SK-N-SH (cell line): ENCODE data around the gene CCDC88C. TPM values are rescaled to one million over a fixed set of nuclear protein-coding genes. Genes with fewer than 3 reads are reported as not detected.

Experiments
- CTCF ChIA-PET: fragments of 300-600, 350-600 bp; formaldehyde crosslinking; extraction: SDS; loops from one replicate; lab custom pipeline; 2021; lab: Yijun Ruan, JAX
- POLR2A ChIA-PET: fragments of 350-600 bp; sonication (Branson Sonifier 250); formaldehyde crosslinking; extraction: SDS; loops from one replicate; lab custom pipeline; 2020; ENCODE audit warnings: antibody characterized with exemption, inconsistent platforms; lab: Yijun Ruan, JAX
- DNase-seq: peaks from one replicate; pipeline ENCODE4 v3.0.0; 2012
- H2AFZ ChIP-seq: fragments of 200-600 bp; sonication (generic); 2 replicates; pipeline ENCODE4 v1.8.1; 2016; ENCODE audit warnings: antibody characterized with exemption, mild to moderate bottlenecking, low read depth
- H3F3A ChIP-seq: fragments of 200-600 bp; sonication (generic); replicated peaks from 2 replicates; pipeline ENCODE3; 2016; ENCODE audit warnings: antibody characterized with exemption, mild to moderate bottlenecking; ENCODE audit not compliant: insufficient read depth
- H3K27ac ChIP-seq, 2 experiments: fragments of 200-500 bp in 1 of 2; fragments of 200-600 bp in 1 of 2; sonication (Bioruptor generic) in 1 of 2; sonication (generic), shearing (Covaris generic) in 1 of 2; 2 replicates each; pipeline versions ENCODE4 v1.5.1 to v1.6.1; 2014 to 2016; ENCODE audit warnings: low read depth in 2 of 2, inconsistent platforms in 1 of 2, low read length in 1 of 2, mild to moderate bottlenecking in 1 of 2, mixed read lengths in 1 of 2
- H3K27me3 ChIP-seq: fragments of 200-600 bp; sonication (generic), shearing (Covaris generic); 2 replicates; pipeline ENCODE4 v1.6.1; 2016; ENCODE audit warnings: mixed run types; ENCODE audit not compliant: insufficient read depth
- H3K36me3 ChIP-seq, 2 experiments: fragments of 200-500 bp in 1 of 2; fragments of 200-600 bp in 1 of 2; sonication (Bioruptor generic) in 1 of 2; sonication (generic) in 1 of 2; replicated peaks in 1 of 2; 2 replicates each; pipeline versions ENCODE3 to v1.5.1; 2014 to 2016; ENCODE audit warnings: low read length in 1 of 2, mild to moderate bottlenecking in 1 of 2; ENCODE audit not compliant: insufficient read depth in 2 of 2, control insufficient read depth in 1 of 2
- H3K4me1 ChIP-seq, 2 experiments: fragments of 200-500 bp in 1 of 2; fragments of 200-600 bp in 1 of 2; sonication (Bioruptor generic) in 1 of 2; sonication (generic), shearing (Covaris generic) in 1 of 2; 2 replicates each; pipeline versions ENCODE4 v1.5.1 to v1.6.1; 2014 to 2016; ENCODE audit warnings: low read depth in 1 of 2, low read length in 1 of 2, mixed run types in 1 of 2; ENCODE audit not compliant: insufficient read depth in 2 of 2, control insufficient read depth in 1 of 2
- H3K4me2 ChIP-seq: fragments of 200-600 bp; sonication (generic), shearing (Covaris generic); 2 replicates; pipeline ENCODE4 v1.6.1; 2017; ENCODE audit warnings: mixed run types
- H3K4me3 ChIP-seq, 2 experiments: fragments of 200-500 bp in 1 of 2; fragments of 200-600 bp in 1 of 2; sonication (Bioruptor generic) in 1 of 2; sonication (generic), shearing (Covaris generic) in 1 of 2; 2 replicates each; pipeline versions ENCODE4 v1.5.1 to v1.8.1; 2014 to 2016; ENCODE audit warnings: low read depth in 2 of 2, inconsistent platforms in 1 of 2, low read length in 1 of 2, mild to moderate bottlenecking in 1 of 2, mixed read lengths in 1 of 2, moderate library complexity in 1 of 2
- H3K79me2 ChIP-seq: fragments of 200-600 bp; sonication (generic); 2 replicates; pipeline ENCODE4 v1.8.1; 2017; ENCODE audit warnings: mild to moderate bottlenecking; ENCODE audit not compliant: insufficient read depth
- H3K9ac ChIP-seq: fragments of 200-600 bp; sonication (generic); 2 replicates; pipeline ENCODE4 v1.6.1; 2017; ENCODE audit warnings: mixed run types
- H3K9me2 ChIP-seq: fragments of 200-600 bp; sonication (generic); 2 replicates; pipeline ENCODE4 v1.6.1; 2017; ENCODE audit warnings: mixed run types
- H3K9me3 ChIP-seq: fragments of 200-600 bp; sonication (generic); 2 replicates; pipeline ENCODE4 v1.6.1; 2017; ENCODE audit warnings: mixed run types, mild to moderate bottlenecking, moderate library complexity
- H4K20me1 ChIP-seq: fragments of 200-600 bp; sonication (generic); 2 replicates; pipeline ENCODE4 v1.6.1; 2017; ENCODE audit warnings: mild to moderate bottlenecking, mixed run types; ENCODE audit not compliant: insufficient read depth
- CHD2 ChIP-seq: fragments of 150-350 bp; IDR thresholded peaks from 2 replicates; pipeline ENCODE4 v1.6.1; 2018; ENCODE audit warnings: low read length; ENCODE audit not compliant: partially characterized antibody
- CTCF ChIP-seq: fragments of 200-600 bp; sonication (generic); IDR thresholded peaks from 2 replicates; pipeline ENCODE4 v1.6.1; 2017; ENCODE audit warnings: antibody characterized with exemption, mild to moderate bottlenecking, moderate library complexity
- ELF1 ChIP-seq: IDR thresholded peaks from 2 replicates; pipeline ENCODE4 v1.4.0; 2012
- FOSL2 ChIP-seq: IDR thresholded peaks from 2 replicates; pipeline ENCODE4 v1.4.0; 2012; ENCODE audit warnings: low read depth, mild to moderate bottlenecking, moderate library complexity, borderline replicate concordance
- FOXJ3 ChIP-seq: sonication (generic); formaldehyde crosslinking; IDR thresholded peaks from 2 replicates; pipeline ENCODE4 v1.5.1; 2020; ENCODE audit warnings: mild to moderate bottlenecking, missing genetic modification reagents
- FOXM1 ChIP-seq: IDR thresholded peaks from 2 replicates; pipeline ENCODE4 v1.4.0; 2012; ENCODE audit warnings: low read depth, mild to moderate bottlenecking
- IRF3 ChIP-seq: fragments of 150-350 bp; IDR thresholded peaks from 2 replicates; pipeline ENCODE4 v1.6.1; 2016; ENCODE audit warnings: mild to moderate bottlenecking, low read depth, low read length
- JUND ChIP-seq: IDR thresholded peaks from 2 replicates; pipeline ENCODE4 v1.4.0; 2012
- MXI1 ChIP-seq: IDR thresholded peaks from 2 replicates; pipeline ENCODE4 v1.6.1; 2012; ENCODE audit warnings: mild to moderate bottlenecking, low read depth, low read length, improper control_type of control experiment
- NRF1 ChIP-seq: IDR thresholded peaks from 2 replicates; pipeline ENCODE4 v1.6.1; 2012; ENCODE audit warnings: low read depth, mild to moderate bottlenecking, low read length
- RAD21 ChIP-seq: IDR thresholded peaks from 2 replicates; pipeline ENCODE4 v1.6.1; 2012; ENCODE audit warnings: mild to moderate bottlenecking, low read length
- RCOR1 ChIP-seq: fragments of 150-350 bp; IDR thresholded peaks from 2 replicates; pipeline ENCODE4 v1.6.1; 2017; ENCODE audit warnings: antibody characterized with exemption, low read length
- RFX5 ChIP-seq: IDR thresholded peaks from 2 replicates; pipeline ENCODE4 v1.6.1; 2012; ENCODE audit warnings: mild to moderate bottlenecking, improper control_type of control experiment, low read length
- RXRA ChIP-seq: IDR thresholded peaks from 2 replicates; pipeline ENCODE4 v1.4.0; 2012; ENCODE audit warnings: low read depth, mild to moderate bottlenecking, borderline replicate concordance
- TAF1 ChIP-seq: IDR thresholded peaks from 2 replicates; pipeline ENCODE4 v1.6.1; 2012; ENCODE audit warnings: low read depth, mild to moderate bottlenecking, low read length, moderate library complexity, borderline replicate concordance
- TCF12 ChIP-seq: IDR thresholded peaks from 2 replicates; pipeline ENCODE4 v1.4.0; 2012
- TEAD4 ChIP-seq: IDR thresholded peaks from 2 replicates; pipeline ENCODE4 v1.4.0; 2012; ENCODE audit warnings: mild to moderate bottlenecking, borderline replicate concordance; ENCODE audit not compliant: insufficient read depth
- USF2 ChIP-seq: fragments of 150-350 bp; IDR thresholded peaks from 2 replicates; pipeline ENCODE4 v1.6.1; 2017; ENCODE audit warnings: antibody characterized with exemption, low read length, low read depth, borderline replicate concordance
- YY1 ChIP-seq: IDR thresholded peaks from 2 replicates; pipeline ENCODE4 v1.4.0; 2012; ENCODE audit warnings: low read depth, mild to moderate bottlenecking
- WGBS: methylation state at CpG from one replicate; pipeline ENCODE4 v1.1.6; 2017; ENCODE audit warnings: low lambda C conversion rate; 5-methylcytosine and 5-hydroxymethylcytosine counted together
- polyA plus RNA-seq, 3 experiments: library from polyadenylated mRNA; depleted of rRNA; stranded (reverse); fragments of >200 nt; gene quantifications; 2 replicates each; pipeline ENCODE4 v1.2.3, GENCODE V29; 2012
- TF ChIP-seq, protein P1 (sequence below): IDR thresholded peaks from 2 replicates; pipeline ENCODE4 v1.4.0; 2012; ENCODE audit warnings: low read depth, borderline replicate concordance
- TF ChIP-seq, protein P2 (sequence below): IDR thresholded peaks from 2 replicates; pipeline ENCODE4 v1.4.0; 2012; ENCODE audit warnings: low read depth, borderline replicate concordance

The CCDC88C gene
- polyA plus RNA-seq, 1 of the 3 experiments (the other 2 are of a cell fraction) = 0.39 TPM

DNA sequence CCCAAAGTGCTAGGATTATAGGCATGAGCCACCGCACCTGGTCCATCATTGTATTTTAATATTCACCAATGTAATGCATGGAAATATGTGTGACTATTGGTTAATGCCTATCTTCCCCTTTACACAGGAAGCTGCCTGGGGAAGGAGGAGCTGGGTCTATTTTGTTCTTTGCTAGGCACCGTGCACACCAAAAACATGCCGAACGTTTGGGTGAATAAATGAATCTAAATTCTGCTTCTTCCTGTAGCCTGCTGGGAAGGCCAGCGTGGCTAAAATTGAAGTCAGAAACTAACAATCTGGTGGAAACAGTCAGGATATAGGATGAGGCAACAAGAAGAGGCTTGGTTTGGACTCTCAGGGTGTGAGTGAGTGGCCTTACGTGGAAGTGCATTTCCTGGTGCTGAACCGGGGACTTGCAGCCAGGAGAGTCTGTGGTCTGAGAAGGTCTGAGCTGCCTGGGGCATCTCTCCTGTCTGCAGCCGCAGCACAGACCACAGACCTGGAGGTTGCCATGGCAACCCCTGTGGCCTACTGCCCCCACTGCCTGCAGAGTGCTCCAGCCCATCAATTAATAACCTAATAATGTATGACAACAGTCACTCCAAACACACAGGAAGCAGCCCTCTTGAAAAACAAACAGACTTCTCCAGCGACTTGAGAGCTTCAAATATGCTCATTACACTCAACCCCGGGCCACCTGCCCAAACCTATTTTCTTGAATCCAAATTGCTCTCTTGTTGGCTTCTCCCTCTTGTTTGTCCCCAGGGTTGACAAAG is 167.6 kb downstream of the CCDC88C start (continued):
- TF ChIP-seq YY1 (no peak), MXI1 (peak; percentile 80), FOXJ3 (0 out of 2 replicates have a peak, but pooled peaks have one; percentile 29), NRF1 (no peak), TAF1 (no peak), RAD21 (peak; percentile 48), RXRA (no peak), TEAD4 (no peak), JUND (no peak), TCF12 (0 out of 2 replicates have a peak, but pooled peaks have one; percentile 16), CHD2 (peak; percentile 60), RFX5 (peak; percentile 33; the same call in 1 of the 2 replicates)
- TF ChIP-seq, protein P1, sequence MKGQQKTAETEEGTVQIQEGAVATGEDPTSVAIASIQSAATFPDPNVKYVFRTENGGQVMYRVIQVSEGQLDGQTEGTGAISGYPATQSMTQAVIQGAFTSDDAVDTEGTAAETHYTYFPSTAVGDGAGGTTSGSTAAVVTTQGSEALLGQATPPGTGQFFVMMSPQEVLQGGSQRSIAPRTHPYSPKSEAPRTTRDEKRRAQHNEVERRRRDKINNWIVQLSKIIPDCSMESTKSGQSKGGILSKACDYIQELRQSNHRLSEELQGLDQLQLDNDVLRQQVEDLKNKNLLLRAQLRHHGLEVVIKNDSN = no peak

DNA sequence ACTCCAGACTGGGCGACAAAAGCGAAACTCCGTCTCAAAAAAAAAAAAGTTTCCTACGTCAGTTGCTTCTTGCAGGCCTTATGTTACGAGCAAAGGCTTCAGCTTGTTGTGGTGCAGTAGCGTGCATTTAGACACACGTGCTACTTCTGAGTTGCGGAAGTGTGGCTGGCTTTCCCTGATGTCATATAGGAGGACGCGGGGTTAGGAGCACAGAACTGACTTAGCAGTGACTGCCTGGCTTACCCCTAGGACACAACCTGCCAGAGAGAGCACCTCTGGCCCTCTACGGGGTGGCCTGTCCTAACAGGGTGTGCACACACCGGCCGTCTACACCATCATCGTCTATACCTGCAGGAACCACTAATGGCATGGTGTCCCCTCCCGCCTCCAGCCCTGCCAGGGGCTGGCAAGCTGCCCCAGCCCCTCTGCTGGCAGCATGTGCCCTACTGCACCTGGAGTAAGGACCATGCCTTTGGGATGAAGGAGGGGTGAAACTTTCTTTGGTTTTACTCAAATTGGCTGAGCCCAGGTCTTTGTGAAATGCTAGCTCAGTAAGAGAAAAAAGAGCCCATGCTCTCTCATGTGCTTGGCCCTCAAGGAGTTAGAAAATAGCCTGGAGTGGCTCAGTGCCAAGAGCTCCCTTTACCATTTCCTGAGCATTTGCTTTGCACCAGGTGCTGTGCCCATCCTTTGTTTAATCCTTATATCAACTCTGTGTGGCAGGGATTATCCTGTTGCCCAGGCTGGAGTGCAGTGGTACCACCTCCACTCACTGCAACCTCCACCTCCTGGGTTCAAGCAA is 171.4 kb downstream of the CCDC88C start:
- Histone ChIP-seq H3K9me2 (no peaks in the 10 kb centered on the region), H3K9ac (no peak overlapping the region), H3K36me3 (no peaks in the 10 kb centered on the region), H3K27me3 (no peaks in the 10 kb centered on the region), H4K20me1 (no peaks in the 10 kb centered on the region), H2AFZ (no peak overlapping the region), H3K9me3 (no peaks in the 10 kb centered on the region), H3K79me2 (no peaks in the 10 kb centered on the region), H3K4me1 (peaks cover 7 to 63% of the 10 kb centered on the region in 2 experiments; a peak in 3 of 4 replicates), H3K27ac (peak overlapping the region in 1 of 2 experiments; percentile 60; a peak in 2 of 4 replicates), H3F3A (no peaks in the 10 kb centered on the region), H3K4me2 (no peak overlapping the region), H3K4me3 (no peak overlapping the region)
- DNase-seq = no peak
- POLR2A ChIA-PET = interaction anchor here (1.2 kb wide), 1 partner anchor 32 kb away, joined by 3 read pairs; no protein-coding TSS in a partner anchor
- no peak for TF ChIP-seq TEAD4
- no peak for TF ChIP-seq JUND
- TF ChIP-seq USF2 = no peak
- TF ChIP-seq RCOR1 = no peak
- TF ChIP-seq IRF3 = no peak
- no peak for TF ChIP-seq FOSL2
- TF ChIP-seq TAF1 = no peak
- no peak for TF ChIP-seq FOXM1
- no peak for TF ChIP-seq CTCF
- TF ChIP-seq RXRA = no peak
- TF ChIP-seq, protein P2, sequence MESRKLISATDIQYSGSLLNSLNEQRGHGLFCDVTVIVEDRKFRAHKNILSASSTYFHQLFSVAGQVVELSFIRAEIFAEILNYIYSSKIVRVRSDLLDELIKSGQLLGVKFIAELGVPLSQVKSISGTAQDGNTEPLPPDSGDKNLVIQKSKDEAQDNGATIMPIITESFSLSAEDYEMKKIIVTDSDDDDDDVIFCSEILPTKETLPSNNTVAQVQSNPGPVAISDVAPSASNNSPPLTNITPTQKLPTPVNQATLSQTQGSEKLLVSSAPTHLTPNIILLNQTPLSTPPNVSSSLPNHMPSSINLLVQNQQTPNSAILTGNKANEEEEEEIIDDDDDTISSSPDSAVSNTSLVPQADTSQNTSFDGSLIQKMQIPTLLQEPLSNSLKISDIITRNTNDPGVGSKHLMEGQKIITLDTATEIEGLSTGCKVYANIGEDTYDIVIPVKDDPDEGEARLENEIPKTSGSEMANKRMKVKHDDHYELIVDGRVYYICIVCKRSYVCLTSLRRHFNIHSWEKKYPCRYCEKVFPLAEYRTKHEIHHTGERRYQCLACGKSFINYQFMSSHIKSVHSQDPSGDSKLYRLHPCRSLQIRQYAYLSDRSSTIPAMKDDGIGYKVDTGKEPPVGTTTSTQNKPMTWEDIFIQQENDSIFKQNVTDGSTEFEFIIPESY = no peak
- TF ChIP-seq NRF1 = no peak
- TF ChIP-seq ELF1 = no peak
- no peak for TF ChIP-seq RFX5
- WGBS = 88% methylated on average over 14 of the region's 15 CpGs
- CTCF ChIA-PET = interaction anchor here (0.8 to 1.5 kb wide), 4 partner anchors 39 to 343 kb away, joined by 3 to 11 read pairs (median 4); no protein-coding TSS in a partner anchor
